GM12878 (cell line): ENCODE measurements around the gene TFF1.
A peak's percentile ranks its signal among the peaks of the same experiment; 100 is the strongest.

ENCODE experiments used
- CBX5 ChIP-seq: sonication (generic); IDR thresholded peaks from 2 replicates; pipeline ENCODE4 v1.6.1; 2016; ENCODE audit warnings: low read depth, moderate library complexity, mild to moderate bottlenecking, inconsistent platforms
- CTCF ChIP-seq, 3 experiments: IDR thresholded peaks in 2 of 3; conservative IDR thresholded peaks in 1 of 3; 2 replicates each; pipeline ENCODE4 v1.5.1; 2011; ENCODE audit warnings: low read depth in 3 of 3, low read length in 3 of 3, mild to moderate bottlenecking in 3 of 3, control low read depth in 2 of 3, moderate library complexity in 2 of 3, inconsistent platforms in 1 of 3, mixed read lengths in 1 of 3; ENCODE audit not compliant: control insufficient read depth in 2 of 3, insufficient read depth in 1 of 3; ENCODE audit errors: extremely low read depth in 1 of 3
- ELK1 ChIP-seq: IDR thresholded peaks from 2 replicates; pipeline ENCODE4 v1.6.1; 2012; ENCODE audit warnings: low read depth, low read length, improper control_type of control experiment
- GABPA ChIP-seq: IDR thresholded peaks from 2 replicates; pipeline ENCODE4 v1.6.1; 2014; ENCODE audit warnings: antibody characterized with exemption, low read depth, mild to moderate bottlenecking, inconsistent platforms
- HDGF ChIP-seq: fragments of 450-650 bp; IDR thresholded peaks from 2 replicates; pipeline ENCODE4 v1.6.1; 2016; ENCODE audit warnings: antibody characterized with exemption
- JUNB ChIP-seq: IDR thresholded peaks from 2 replicates; pipeline ENCODE4 v1.6.1; 2016; ENCODE audit warnings: antibody characterized with exemption, mild to moderate bottlenecking
- JUND ChIP-seq: IDR thresholded peaks from 2 replicates; pipeline ENCODE4 v1.6.1; 2012; ENCODE audit warnings: low read depth, mild to moderate bottlenecking, low read length, improper control_type of control experiment, moderate library complexity
- MYC ChIP-seq: IDR thresholded peaks from 2 replicates; pipeline ENCODE4 v1.6.1; 2011; ENCODE audit warnings: mild to moderate bottlenecking, low read length, moderate library complexity, inconsistent platforms; ENCODE audit not compliant: insufficient read depth, insufficient replicate concordance, insufficient read length, severe bottlenecking
- REST ChIP-seq: IDR thresholded peaks from 2 replicates; pipeline ENCODE4 v1.6.1; 2012; ENCODE audit warnings: mild to moderate bottlenecking, low read depth, low read length
- SMAD1 ChIP-seq: fragments of 450-650 bp; IDR thresholded peaks from 2 replicates; pipeline ENCODE4 v1.6.1; 2018; ENCODE audit warnings: mild to moderate bottlenecking, low read depth; ENCODE audit not compliant: partially characterized antibody
- STAT3 ChIP-seq: IDR thresholded peaks from 2 replicates; pipeline ENCODE4 v1.6.1; 2011; ENCODE audit warnings: low read depth, low read length, improper control_type of control experiment
- USF2 ChIP-seq: IDR thresholded peaks from 2 replicates; pipeline ENCODE4 v1.6.1; 2011; ENCODE audit warnings: low read depth, low read length, improper control_type of control experiment, borderline replicate concordance

- TF ChIP-seq JUNB (peak; percentile 23; the same call in 1 of the 2 replicates), CTCF (IDR thresholded peaks at IDR 0.05 in 2 of 3, conservative IDR thresholded peaks at IDR 0.05 in 1 of 3; ENCODE audit: control insufficient read depth in 2 of 3, extremely low read depth in 1 of 3, insufficient read depth in 1 of 3, low read depth in 3 of 3, low read length in 3 of 3) (no peak), MYC (no peak), GABPA (no peak), JUND (no peak), STAT3 (no peak), REST (no peak), CBX5 (no peak), ELK1 (no peak), SMAD1 (no peak), HDGF (no peak), USF2 (no peak)
These were observed 34.2 kb upstream of the TFF1 start for GRCh38 chr21:42400525-42400924.
